Adrenal gland (tissue), 12 donors: ENCODE measurements around the gene RELL2. TPM values are rescaled to one million over a fixed set of nuclear protein-coding genes. Genes with fewer than 3 reads are reported as not detected.
A peak's percentile ranks its signal among the peaks of the same experiment; 100 is the strongest.

ENCODE experiments used
- DNase-seq, 7 donors: peaks; one replicate each; pipeline ENCODE4 v3.0.0-alpha.2; 2019 to 2020
- H3K27ac ChIP-seq, 5 donors: fragments of 200-600 bp; sonication (generic) in 4 of 5; 1 replicate in 3 of 5; 2 replicates in 2 of 5; pipeline versions ENCODE4 v1.5.1 to v1.8.0; 2016 to 2020; ENCODE audit warnings: mild to moderate bottlenecking in 1 of 5
- H3K27me3 ChIP-seq: fragments of 200-600 bp; 2 replicates; pipeline ENCODE4 v1.8.0; 2021
- H3K36me3 ChIP-seq, 2 donors: fragments of 200-600 bp; replicated peaks in 1 of 2; 1 replicate in 1 of 2; 2 replicates in 1 of 2; pipeline versions ENCODE4 v1.5.1 to v1.8.0; 2018 to 2022
- H3K4me1 ChIP-seq, 2 donors: fragments of 200-600 bp; replicated peaks in 1 of 2; 1 replicate in 1 of 2; 2 replicates in 1 of 2; pipeline versions ENCODE4 v1.5.1 to v1.8.0; 2018 to 2021
- H3K4me3 ChIP-seq, 4 donors: fragments of 200-600 bp; sonication (generic) in 3 of 4; one replicate each; pipeline ENCODE4 v1.5.1; 2016 to 2018
- H3K9me3 ChIP-seq, 3 donors: fragments of 200-600 bp; sonication (generic) in 1 of 3; replicated peaks in 1 of 3; 1 replicate in 2 of 3; 2 replicates in 1 of 3; pipeline versions ENCODE4 v1.5.1 to v1.8.0; 2016 to 2021
- CTCF ChIP-seq, 6 experiments: fragments of 450-650 bp in 4 of 6; fragments of 200-600 bp in 2 of 6; sonication (generic) in 1 of 6; IDR thresholded peaks; 1 replicate in 5 of 6; 2 replicates in 1 of 6; pipeline versions ENCODE4 v1.5.1 to v1.8.0; 2016 to 2021; ENCODE audit warnings: antibody characterized with exemption in 6 of 6, mild to moderate bottlenecking in 2 of 6, moderate library complexity in 1 of 6
- POLR2A ChIP-seq, 2 donors: fragments of 450-650 bp; IDR thresholded peaks; one replicate each; pipeline ENCODE4 v1.6.1; 2017; ENCODE audit warnings: antibody characterized with exemption in 2 of 2, mild to moderate bottlenecking in 2 of 2, moderate library complexity in 1 of 2
- WGBS, 4 donors: extraction: QIAGEN DNeasy Blood & Tissue Kit in 2 of 4; methylation state at CpG; one replicate each; pipeline versions ENCODE4 v1.1.5 to v1.1.7; 2013 to 2017; 5-methylcytosine and 5-hydroxymethylcytosine counted together
- intact Hi-C, 2 donors: fragments of 100-400 bp; cut with DNase I; formaldehyde crosslinking; loops; one replicate each; pipeline versions ENCODE4 v1.14.1 to v1.15.0; 2022 to 2023
- polyA plus RNA-seq, 3 donors: library from polyadenylated mRNA; stranded (reverse); fragments of 200-250 nt in 2 of 3; fragments of 350-450 nt in 1 of 3; fragmentation: Illumina TruSeq in 1 of 3; extraction: RNeasy Lipid Tissue Mini Kit (QIAGEN cat#74804) in 1 of 3; gene quantifications; one replicate each; pipeline ENCODE4 v1.2.3, GENCODE V29; 2013 to 2014
- total RNA-seq, 9 donors: library from RNA; depleted of rRNA in 4 of 9; stranded (reverse); fragments of >200 nt in 4 of 9; fragments of 120-200 nt in 1 of 9; fragmentation: NEBNext Ultra II Directional in 1 of 9; extraction: Animal tissue kit (Norgen Biotek cat#: 25700) in 1 of 9; gene quantifications; one replicate each; pipeline versions ENCODE4 v1.1.0 to v1.2.4, GENCODE V29; 2013 to 2023
- donor health status: healthy with polysubstance abuse.
- donor health status: Bipolar disorder and iron deficiency.
- donor health status: DM: yes; HTN: yes; CAD: no.
- donor health status: DM: no; HTN: no; CAD: no.
- donor health status: DM: no; HTN: no; CAD: no.
- donor health status: DM: yes; HTN: yes; CAD: no.

The RELL2 gene
- total and polyA plus RNA-seq, 12 donors = 2.3 to 37.6 (median 7.7) TPM

GRCh38 chr5:141632650-141633049 is 4.1 kb upstream of the RELL2 start:
- WGBS, 4 donors = 69 to 76% (median 72%) methylated on average over 2 of the region's 2 CpGs
- DNase-seq = peak in 1 of 7 donors; percentile 9
- TF ChIP-seq POLR2A (IDR thresholded peaks at IDR 0.05) (no peak), CTCF (IDR thresholded peaks at IDR 0.05) (no peak)
- Histone ChIP-seq H3K27me3 (no peaks in the 10 kb centered on the region), H3K9me3 (no peaks in the 10 kb centered on the region), H3K36me3 (peaks cover 0 to 25% of the 10 kb centered on the region in 2 donors), H3K27ac (no peak overlapping the region), H3K4me1 (peaks cover 42 to 77% of the 10 kb centered on the region in 2 donors), H3K4me3 (no peak overlapping the region)
- intact Hi-C loops = no loop called here

- Histone ChIP-seq H3K27me3 (no peaks in the 10 kb centered on the region), H3K27ac (no peak overlapping the region), H3K4me3 (no peak overlapping the region), H3K4me1 (peaks cover 45 to 75% of the 10 kb centered on the region in 2 donors), H3K36me3 (peaks cover 0 to 11% of the 10 kb centered on the region in 2 donors), H3K9me3 (no peaks in the 10 kb centered on the region)
- 76 to 86% (median 81%) methylated on average over 5 of the region's 5 CpGs for WGBS, 4 donors
- TF ChIP-seq POLR2A (IDR thresholded peaks at IDR 0.05) (no peak), CTCF (IDR thresholded peaks at IDR 0.05) (no peak)
- intact Hi-C loops = no loop called here
- DNase-seq = peak in 1 of 7 donors; percentile 5
Observed at GRCh38 chr5:141633871-141634561, 2.8 kb upstream of the RELL2 start.

- Histone ChIP-seq H3K4me1 (peaks cover 39 to 68% of the 10 kb centered on the region in 2 donors), H3K4me3 (no peak overlapping the region), H3K27me3 (no peaks in the 10 kb centered on the region), H3K9me3 (no peaks in the 10 kb centered on the region), H3K27ac (peak overlapping the region in 1 of 5 donors; percentile 25), H3K36me3 (peaks cover 0 to 4% of the 10 kb centered on the region in 2 donors)
- intact Hi-C loops = no loop called here
- 89 to 93% (median 91%) methylated on average over 6 of the region's 6 CpGs for WGBS, 4 donors
- peak in 2 of 7 donors; percentile 11 to 19 for DNase-seq
- no peak for TF ChIP-seq CTCF (IDR thresholded peaks at IDR 0.05)
- TF ChIP-seq POLR2A (IDR thresholded peaks at IDR 0.05) = no peak
Observed at GRCh38 chr5:141634720-141635119, 2.1 kb upstream of the RELL2 start.

- H3K9me3 ChIP-seq = no peaks in the 10 kb centered on the region
- TF ChIP-seq POLR2A (IDR thresholded peaks at IDR 0.05) (no peak), CTCF (IDR thresholded peaks at IDR 0.05) (no peak)
- no peak for DNase-seq
- peak overlapping the region in 3 of 4 donors; percentile 52 to 96 (median 66) for H3K4me3 ChIP-seq
- WGBS, 4 donors = 37 to 48% (median 44%) methylated on average over 7 of the region's 7 CpGs
- intact Hi-C loops = no loop called here
- H3K27me3 ChIP-seq = no peaks in the 10 kb centered on the region
- no peaks in the 10 kb centered on the region for H3K36me3 ChIP-seq
- peak overlapping the region in 4 of 5 donors; percentile 25 to 90 (median 77) for H3K27ac ChIP-seq
- H3K4me1 ChIP-seq = peaks cover 29 to 59% of the 10 kb centered on the region in 2 donors
Observed at GRCh38 chr5:141635646-141636045, 1.2 kb upstream of the RELL2 start.
